Lung (tissue), 12 donors: ENCODE results near the gene OR2L8. TPM values are rescaled to one million over a fixed set of nuclear protein-coding genes. Genes with fewer than 3 reads are reported as not detected.

Experiments
- ATAC-seq: fragments of 200-7000 bp; cut with Tn5 transposase; one replicate; pipeline ENCODE4 v1.9.1; 2020; ENCODE audit warnings: moderate number of reproducible peaks; ENCODE audit not compliant: insufficient read depth, low FRiP score
- DNase-seq, 3 donors: peaks; one replicate each; pipeline ENCODE4 v3.0.0-alpha.2; 2013 to 2017
- H3K27ac ChIP-seq, 2 donors: one replicate each; pipeline ENCODE4 v1.5.1; 2013; ENCODE audit warnings: mild to moderate bottlenecking in 2 of 2, moderate library complexity in 2 of 2, control low read depth in 1 of 2, inconsistent platforms in 1 of 2, low read depth in 1 of 2, low read length in 1 of 2
- H3K27me3 ChIP-seq, 3 donors: one replicate each; pipeline ENCODE4 v1.5.1; 2013; ENCODE audit warnings: low read length in 2 of 3; ENCODE audit not compliant: control insufficient read depth in 3 of 3, insufficient read depth in 3 of 3
- H3K36me3 ChIP-seq, 4 donors: one replicate each; pipeline ENCODE4 v1.5.1; 2013; ENCODE audit warnings: low read length in 4 of 4, mild to moderate bottlenecking in 1 of 4, moderate library complexity in 1 of 4; ENCODE audit not compliant: control insufficient read depth in 4 of 4, insufficient read depth in 4 of 4
- H3K4me1 ChIP-seq, 5 donors: one replicate each; pipeline ENCODE4 v1.5.1; 2013; ENCODE audit warnings: low read length in 5 of 5, mild to moderate bottlenecking in 2 of 5, moderate library complexity in 1 of 5; ENCODE audit not compliant: control insufficient read depth in 5 of 5, insufficient read depth in 5 of 5
- H3K4me3 ChIP-seq: one replicate; pipeline ENCODE4 v1.5.1; 2013; ENCODE audit warnings: mild to moderate bottlenecking, control low read depth, moderate library complexity
- H3K9ac ChIP-seq, 2 donors: one replicate each; pipeline ENCODE4 v1.5.1; 2013; ENCODE audit warnings: low read length in 2 of 2, control low read depth in 1 of 2; ENCODE audit not compliant: insufficient read depth in 1 of 2
- H3K9me3 ChIP-seq, 4 donors: one replicate each; pipeline ENCODE4 v1.5.1; 2013; ENCODE audit warnings: low read length in 3 of 4, mild to moderate bottlenecking in 1 of 4, moderate library complexity in 1 of 4; ENCODE audit not compliant: control insufficient read depth in 4 of 4, insufficient read depth in 3 of 4
- WGBS, 2 donors: extraction: QIAGEN DNeasy Blood & Tissue Kit; methylation state at CpG; one replicate each; pipeline ENCODE4 v1.1.7; 2013; 5-methylcytosine and 5-hydroxymethylcytosine counted together
- polyA plus RNA-seq, 2 donors: library from polyadenylated mRNA; stranded (reverse); fragments of 200-250 nt; gene quantifications; one replicate each; pipeline ENCODE4 v1.2.1, GENCODE V29; 2013
- total RNA-seq, 2 donors: library from RNA; depleted of rRNA in 1 of 2; stranded (reverse); fragments of >200 nt in 1 of 2; gene quantifications; one replicate each; pipeline ENCODE4 v1.2.1, GENCODE V29; 2014 to 2021
- TF ChIP-seq, protein P1 (sequence below): IDR thresholded peaks from 2 replicates; pipeline ENCODE4 v1.5.1; 2012; ENCODE audit warnings: mild to moderate bottlenecking; ENCODE audit errors: control extremely low read depth, extremely low read depth
- donor health status: control.
- donor health status: control.
- donor health status: Bipolar disorder and iron deficiency.
- donor health status: healthy.
- donor health status: DM: yes; HTN: yes; CAD: no.

Gene OR2L8
- total and polyA plus RNA-seq, 4 donors: not detected

DNA sequence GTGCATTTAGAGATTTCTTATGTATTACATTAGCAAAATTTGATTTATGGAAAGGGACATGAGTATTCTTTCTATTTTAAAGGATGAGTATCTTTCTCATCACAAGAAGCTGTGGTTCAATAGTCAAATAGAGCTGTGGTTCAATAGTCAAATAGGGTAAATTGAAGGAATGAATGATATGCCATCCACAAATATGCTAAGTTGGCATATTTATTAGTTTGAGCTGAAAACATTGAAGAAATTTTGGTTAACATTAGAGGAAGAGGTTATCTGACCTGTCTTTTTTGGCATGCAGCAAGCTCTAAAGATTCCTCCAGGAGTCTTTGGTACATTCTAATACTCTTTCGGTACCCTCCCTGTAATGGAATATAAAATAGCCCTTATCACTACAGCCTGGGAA lies 4.8 kb downstream of the OR2L8 start:
- ATAC-seq: no peak
- DNase-seq: no peak
- no peak overlapping the region for H3K9ac ChIP-seq
- no peak overlapping the region for H3K27ac ChIP-seq
- no peaks in the 10 kb centered on the region for H3K36me3 ChIP-seq
- TF ChIP-seq, protein P1, sequence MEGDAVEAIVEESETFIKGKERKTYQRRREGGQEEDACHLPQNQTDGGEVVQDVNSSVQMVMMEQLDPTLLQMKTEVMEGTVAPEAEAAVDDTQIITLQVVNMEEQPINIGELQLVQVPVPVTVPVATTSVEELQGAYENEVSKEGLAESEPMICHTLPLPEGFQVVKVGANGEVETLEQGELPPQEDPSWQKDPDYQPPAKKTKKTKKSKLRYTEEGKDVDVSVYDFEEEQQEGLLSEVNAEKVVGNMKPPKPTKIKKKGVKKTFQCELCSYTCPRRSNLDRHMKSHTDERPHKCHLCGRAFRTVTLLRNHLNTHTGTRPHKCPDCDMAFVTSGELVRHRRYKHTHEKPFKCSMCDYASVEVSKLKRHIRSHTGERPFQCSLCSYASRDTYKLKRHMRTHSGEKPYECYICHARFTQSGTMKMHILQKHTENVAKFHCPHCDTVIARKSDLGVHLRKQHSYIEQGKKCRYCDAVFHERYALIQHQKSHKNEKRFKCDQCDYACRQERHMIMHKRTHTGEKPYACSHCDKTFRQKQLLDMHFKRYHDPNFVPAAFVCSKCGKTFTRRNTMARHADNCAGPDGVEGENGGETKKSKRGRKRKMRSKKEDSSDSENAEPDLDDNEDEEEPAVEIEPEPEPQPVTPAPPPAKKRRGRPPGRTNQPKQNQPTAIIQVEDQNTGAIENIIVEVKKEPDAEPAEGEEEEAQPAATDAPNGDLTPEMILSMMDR: no peak
- 96 to 98% methylated on average over 1 of the region's 1 CpG for WGBS, 2 donors
- H3K9me3 ChIP-seq: no peaks in the 10 kb centered on the region
- H3K27me3 ChIP-seq: no peaks in the 10 kb centered on the region
- no peaks in the 10 kb centered on the region for H3K4me1 ChIP-seq
- H3K4me3 ChIP-seq: no peak overlapping the region

DNA sequence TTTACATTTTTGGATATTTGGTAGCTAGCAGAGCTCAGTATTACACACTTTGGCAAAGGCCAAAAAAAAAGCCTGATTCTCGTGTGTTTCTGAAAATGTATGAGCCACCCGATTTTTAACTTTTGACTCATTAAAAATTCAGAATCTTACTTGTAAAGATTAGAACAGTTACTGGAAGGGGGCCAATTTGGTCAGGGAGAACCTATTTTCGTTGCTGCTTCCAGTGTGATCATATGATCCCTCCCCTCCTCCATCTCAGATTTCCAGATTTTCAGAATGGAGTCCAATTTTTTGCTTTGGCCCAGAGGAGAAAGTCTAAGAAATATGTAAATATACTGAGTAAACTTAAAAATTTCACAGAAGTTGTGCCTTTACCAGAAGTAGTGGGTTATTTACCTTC lies 13.1 kb downstream of the OR2L8 start:
- TF ChIP-seq, protein P1: no peak
- Histone ChIP-seq H3K4me3 (no peak overlapping the region), H3K4me1 (no peaks in the 10 kb centered on the region), H3K27me3 (no peaks in the 10 kb centered on the region), H3K27ac (no peak overlapping the region), H3K9me3 (peaks cover 0 to 7% (median 0%) of the 10 kb centered on the region in 4 donors), H3K9ac (no peak overlapping the region), H3K36me3 (no peaks in the 10 kb centered on the region)
- ATAC-seq (no peak), DNase-seq (no peak)
- WGBS, 2 donors: 21 to 55% methylated on average over 3 of the region's 3 CpGs

DNA sequence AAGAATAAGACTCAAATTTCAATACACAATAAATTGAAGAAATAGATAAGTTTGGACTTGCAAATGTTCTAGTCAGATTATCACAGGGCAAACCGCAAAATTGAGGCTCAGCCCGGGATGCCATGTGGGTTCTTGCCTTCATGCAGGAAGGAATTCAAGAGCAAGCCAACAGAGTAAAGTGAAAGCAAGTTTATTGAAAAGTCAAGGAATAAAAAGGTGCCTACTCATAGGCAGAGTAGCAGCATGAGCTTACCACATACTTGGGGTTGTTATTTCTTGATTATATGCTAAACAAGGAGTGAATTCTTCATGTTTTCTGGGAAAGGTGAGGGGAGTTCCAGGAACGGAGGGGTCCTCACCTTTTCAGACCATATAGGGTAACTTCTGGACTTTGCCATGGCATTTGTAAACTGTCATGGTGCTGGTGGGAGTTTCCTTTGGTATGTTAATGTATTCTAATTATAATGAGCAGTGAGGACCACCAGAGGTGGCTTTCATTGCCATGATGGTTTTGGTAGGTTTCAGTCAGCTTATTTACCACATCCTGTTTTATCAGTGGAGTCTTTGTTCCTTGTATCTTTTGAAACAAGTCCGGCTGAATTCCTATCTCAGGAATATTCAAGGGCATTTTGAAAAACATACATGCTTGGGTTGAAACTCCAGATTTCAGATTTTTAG lies 14.4 kb downstream of the OR2L8 start:
- no peak for ATAC-seq
- WGBS, 2 donors: 41 to 56% methylated on average over 4 of the region's 4 CpGs

More for the DNA sequence above, 14.4 kb downstream of the OR2L8 start:
- no peaks in the 10 kb centered on the region for H3K4me1 ChIP-seq
- H3K27ac ChIP-seq: no peak overlapping the region
- peaks cover 0 to 7% (median 0%) of the 10 kb centered on the region in 4 donors for H3K9me3 ChIP-seq
- no peak overlapping the region for H3K9ac ChIP-seq
- DNase-seq: no peak
- no peak overlapping the region for H3K4me3 ChIP-seq
- H3K36me3 ChIP-seq: no peaks in the 10 kb centered on the region
- TF ChIP-seq, protein P1: no peak
- no peaks in the 10 kb centered on the region for H3K27me3 ChIP-seq
